HepG2 (cell line): ENCODE results near the gene CCNL1. TPM values are rescaled to one million over a fixed set of nuclear protein-coding genes. Genes with fewer than 3 reads are reported as not detected.

Experiments used
- BHLHE40 ChIP-seq: IDR thresholded peaks from 2 replicates; pipeline ENCODE4 v1.6.1; 2011; ENCODE audit warnings: low read length, improper control_type of control experiment
- CREBL2 ChIP-seq: sonication (generic); formaldehyde crosslinking; IDR thresholded peaks from 2 replicates; pipeline ENCODE4 v1.8.1; 2023; ENCODE audit warnings: missing genetic modification reagents, mild to moderate bottlenecking, borderline replicate concordance
- HMG20B ChIP-seq: conservative IDR thresholded peaks from 2 replicates; pipeline ENCODE4 v1.6.1; 2016; ENCODE audit warnings: missing genetic modification reagents, missing compliant biosample characterization
- JUND ChIP-seq: sonication (generic); formaldehyde crosslinking; IDR thresholded peaks from 2 replicates; pipeline ENCODE4 v1.8.0; 2022; ENCODE audit warnings: mild to moderate bottlenecking, missing genetic modification reagents
- KDM4B ChIP-seq: sonication (generic); formaldehyde crosslinking; IDR thresholded peaks from 2 replicates; pipeline ENCODE4 v1.4.0; 2020; ENCODE audit warnings: missing genetic modification reagents
- MYC ChIP-seq: sonication (generic); formaldehyde crosslinking; IDR thresholded peaks from 2 replicates; pipeline ENCODE4 v1.9.0; 2021; ENCODE audit warnings: missing genetic modification reagents, borderline replicate concordance
- ZBTB26 ChIP-seq: IDR thresholded peaks from 2 replicates; pipeline ENCODE4 v1.6.1; 2016; ENCODE audit warnings: missing compliant biosample characterization, missing genetic modification reagents, borderline replicate concordance
- ZBTB33 ChIP-seq: sonication (generic); formaldehyde crosslinking; IDR thresholded peaks from 2 replicates; pipeline ENCODE4 v1.4.0; 2020; ENCODE audit warnings: missing genetic modification reagents
- ZKSCAN8 ChIP-seq: IDR thresholded peaks from 2 replicates; pipeline ENCODE4 v1.6.1; 2016; ENCODE audit warnings: borderline replicate concordance, missing genetic modification reagents, missing compliant biosample characterization
- ZNF225 ChIP-seq: sonication (generic); formaldehyde crosslinking; IDR thresholded peaks from 2 replicates; pipeline ENCODE4 v1.4.0; 2020; ENCODE audit warnings: mild to moderate bottlenecking, missing genetic modification reagents
- ZNF292 ChIP-seq: sonication (generic); formaldehyde crosslinking; IDR thresholded peaks from 2 replicates; pipeline ENCODE4 v1.8.1; 2022; ENCODE audit warnings: mild to moderate bottlenecking, low read depth, missing genetic modification reagents, borderline replicate concordance
- ZNF790 ChIP-seq: sonication (generic); formaldehyde crosslinking; IDR thresholded peaks from 2 replicates; pipeline ENCODE4 v1.8.0; 2022; ENCODE audit warnings: missing genetic modification reagents, mild to moderate bottlenecking, borderline replicate concordance
- polyA plus RNA-seq, 8 experiments: library from polyadenylated mRNA; depleted of rRNA in 3 of 8; stranded (reverse) in 7 of 8; unstranded in 1 of 8; fragments of >200 nt; fragmentation: Illumina TruSeq in 4 of 8; extraction: Trizol in 4 of 8; gene quantifications; 2 replicates each; pipeline versions ENCODE4 v1.2.1 to v1.2.3, GENCODE V29; 2011 to 2016; ENCODE audit warnings: low read depth in 4 of 8, missing spikeins in 1 of 8, mixed read lengths in 1 of 8; ENCODE audit not compliant: insufficient read depth in 1 of 8
- total RNA-seq, 5 experiments: library from RNA; depleted of rRNA; stranded (reverse); fragments of >200 nt; fragmentation: Illumina TruSeq; extraction: Trizol; gene quantifications; 2 replicates each; pipeline ENCODE4 v1.2.3, GENCODE V29; 2016; ENCODE audit warnings: low read depth in 1 of 5
- TF ChIP-seq, protein P1 (sequence below): sonication (generic); formaldehyde crosslinking; IDR thresholded peaks from 2 replicates; pipeline ENCODE4 v1.4.0; 2020; ENCODE audit warnings: low read depth, mild to moderate bottlenecking, missing genetic modification reagents
- TF ChIP-seq, protein P2 (sequence below), 2 experiments: sonication (generic) in 1 of 2; formaldehyde crosslinking in 1 of 2; IDR thresholded peaks; 2 replicates each; pipeline versions ENCODE4 v1.6.1 to v1.9.0; 2014 to 2022; ENCODE audit warnings: antibody characterized with exemption in 1 of 2, borderline replicate concordance in 1 of 2, inconsistent platforms in 1 of 2, low read depth in 1 of 2, missing genetic modification reagents in 1 of 2

CCNL1 gene
- total and polyA plus RNA-seq, 2 of the 13 experiments (the other 11 are each of a cell fraction or from before 2014, with no cell fraction given): 151 to 303 TPM

DNA sequence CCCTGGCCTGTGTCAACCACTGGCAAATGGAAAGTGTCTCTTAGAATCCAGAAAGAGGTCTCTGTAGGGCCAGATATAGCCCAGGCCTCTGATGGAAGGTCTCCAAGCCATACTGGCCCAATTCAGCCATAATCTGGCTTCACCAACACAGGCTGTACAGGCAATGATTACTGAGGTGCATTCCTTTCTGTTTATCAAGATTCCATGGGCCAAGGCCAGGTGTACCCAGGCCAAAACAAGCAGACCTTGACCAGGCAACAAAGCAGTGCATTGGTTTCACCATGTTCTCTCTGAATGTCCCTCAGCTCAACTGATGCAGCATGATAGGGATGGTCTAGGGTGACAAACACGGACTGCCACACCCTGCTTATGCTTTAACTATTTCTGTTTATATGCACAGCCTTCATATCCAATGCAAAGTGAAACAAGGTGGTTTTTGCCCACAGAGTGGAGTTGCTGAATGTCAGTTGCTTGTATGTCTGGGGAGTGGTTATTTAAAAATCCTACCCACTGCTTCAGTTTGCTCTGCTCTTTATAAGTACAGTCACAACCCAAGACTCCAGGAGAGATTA is 25.2 kb downstream of the CCNL1 start (continued):
- TF ChIP-seq ZBTB33 (CRISPR knock-in tag) (no peak), ZBTB26 (no peak), JUND (0 out of 2 replicates have a peak, but pooled peaks have one; percentile 40), ZKSCAN8 (peak; percentile 68; the same call in 1 of the 2 replicates), CREBL2 (CRISPR knock-in tag) (no peak), HMG20B (0 out of 2 replicates have a peak, but pooled peaks have one; percentile 60), MYC (CRISPR knock-in tag) (peak; percentile 33; the same call in 1 of the 2 replicates), ZNF225 (CRISPR knock-in tag) (no peak), BHLHE40 (no peak), KDM4B (0 out of 2 replicates have a peak, but pooled peaks have one; percentile 16), ZNF790 (CRISPR knock-in tag) (0 out of 2 replicates have a peak, but pooled peaks have one; percentile 23), ZNF292 (CRISPR knock-in tag) (peak; percentile 92; the same call in 1 of the 2 replicates)
- TF ChIP-seq, protein P1, sequence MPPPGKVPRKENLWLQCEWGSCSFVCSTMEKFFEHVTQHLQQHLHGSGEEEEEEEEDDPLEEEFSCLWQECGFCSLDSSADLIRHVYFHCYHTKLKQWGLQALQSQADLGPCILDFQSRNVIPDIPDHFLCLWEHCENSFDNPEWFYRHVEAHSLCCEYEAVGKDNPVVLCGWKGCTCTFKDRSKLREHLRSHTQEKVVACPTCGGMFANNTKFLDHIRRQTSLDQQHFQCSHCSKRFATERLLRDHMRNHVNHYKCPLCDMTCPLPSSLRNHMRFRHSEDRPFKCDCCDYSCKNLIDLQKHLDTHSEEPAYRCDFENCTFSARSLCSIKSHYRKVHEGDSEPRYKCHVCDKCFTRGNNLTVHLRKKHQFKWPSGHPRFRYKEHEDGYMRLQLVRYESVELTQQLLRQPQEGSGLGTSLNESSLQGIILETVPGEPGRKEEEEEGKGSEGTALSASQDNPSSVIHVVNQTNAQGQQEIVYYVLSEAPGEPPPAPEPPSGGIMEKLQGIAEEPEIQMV (CRISPR knock-in tag): peak; percentile 83; the same call in 1 of the 2 replicates
- TF ChIP-seq, protein P2, sequence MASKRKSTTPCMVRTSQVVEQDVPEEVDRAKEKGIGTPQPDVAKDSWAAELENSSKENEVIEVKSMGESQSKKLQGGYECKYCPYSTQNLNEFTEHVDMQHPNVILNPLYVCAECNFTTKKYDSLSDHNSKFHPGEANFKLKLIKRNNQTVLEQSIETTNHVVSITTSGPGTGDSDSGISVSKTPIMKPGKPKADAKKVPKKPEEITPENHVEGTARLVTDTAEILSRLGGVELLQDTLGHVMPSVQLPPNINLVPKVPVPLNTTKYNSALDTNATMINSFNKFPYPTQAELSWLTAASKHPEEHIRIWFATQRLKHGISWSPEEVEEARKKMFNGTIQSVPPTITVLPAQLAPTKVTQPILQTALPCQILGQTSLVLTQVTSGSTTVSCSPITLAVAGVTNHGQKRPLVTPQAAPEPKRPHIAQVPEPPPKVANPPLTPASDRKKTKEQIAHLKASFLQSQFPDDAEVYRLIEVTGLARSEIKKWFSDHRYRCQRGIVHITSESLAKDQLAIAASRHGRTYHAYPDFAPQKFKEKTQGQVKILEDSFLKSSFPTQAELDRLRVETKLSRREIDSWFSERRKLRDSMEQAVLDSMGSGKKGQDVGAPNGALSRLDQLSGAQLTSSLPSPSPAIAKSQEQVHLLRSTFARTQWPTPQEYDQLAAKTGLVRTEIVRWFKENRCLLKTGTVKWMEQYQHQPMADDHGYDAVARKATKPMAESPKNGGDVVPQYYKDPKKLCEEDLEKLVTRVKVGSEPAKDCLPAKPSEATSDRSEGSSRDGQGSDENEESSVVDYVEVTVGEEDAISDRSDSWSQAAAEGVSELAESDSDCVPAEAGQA (IDR thresholded peaks at IDR 0.05; ENCODE audit: low read depth): no peak
- TF ChIP-seq, protein P2 (CRISPR knock-in tag; IDR thresholded peaks at IDR 0.05; ENCODE audit: borderline replicate concordance): no peak
